KMS-11 (cell line): Measurements from ENCODE around the gene SETD5.

Experiments used
- H2AFZ ChIP-seq: fragments of 200-600 bp; sonication (generic); 2 replicates; pipeline ENCODE4 v1.6.1; 2016; ENCODE audit warnings: antibody characterized with exemption, mixed run types, low read depth
- H3K27ac ChIP-seq: fragments of 200-600 bp; sonication (generic); 2 replicates; pipeline ENCODE4 v1.6.1; 2016; ENCODE audit warnings: mild to moderate bottlenecking, mixed run types
- H3K27me3 ChIP-seq: fragments of 200-600 bp; sonication (generic); 2 replicates; pipeline ENCODE4 v1.6.1; 2017; ENCODE audit warnings: mild to moderate bottlenecking, low read depth, mixed run types, moderate library complexity; ENCODE audit not compliant: insufficient read depth
- H3K36me3 ChIP-seq: fragments of 200-600 bp; sonication (generic); 2 replicates; pipeline ENCODE4 v1.6.1; 2017; ENCODE audit warnings: mild to moderate bottlenecking, mixed run types; ENCODE audit not compliant: insufficient read depth
- H3K4me1 ChIP-seq: fragments of 200-600 bp; sonication (generic); 2 replicates; pipeline ENCODE4 v1.6.1; 2016; ENCODE audit warnings: mild to moderate bottlenecking, low read depth, mixed run types; ENCODE audit not compliant: poor library complexity, severe bottlenecking
- H3K4me2 ChIP-seq: fragments of 200-600 bp; sonication (generic); 2 replicates; pipeline ENCODE4 v1.7.0; 2016; ENCODE audit warnings: mild to moderate bottlenecking, mixed run types
- H3K4me3 ChIP-seq: fragments of 200-600 bp; sonication (generic); IDR thresholded peaks from 2 replicates; pipeline ENCODE4 v1.6.1; 2017; ENCODE audit warnings: low read depth, low read length, mixed read lengths; ENCODE audit not compliant: insufficient read depth
- H3K79me2 ChIP-seq: fragments of 200-600 bp; sonication (generic); 2 replicates; pipeline ENCODE4 v1.6.1; 2016; ENCODE audit warnings: low read depth, mixed run types; ENCODE audit not compliant: insufficient read depth
- H3K9ac ChIP-seq: fragments of 200-600 bp; sonication (generic); 2 replicates; pipeline ENCODE4 v1.6.1; 2016; ENCODE audit warnings: mild to moderate bottlenecking, mixed run types
- H4K20me1 ChIP-seq: fragments of 200-600 bp; sonication (generic); 2 replicates; pipeline ENCODE4 v1.6.1; 2016; ENCODE audit warnings: mild to moderate bottlenecking, mixed run types; ENCODE audit not compliant: insufficient read depth
- CTCF ChIP-seq: fragments of 200-600 bp; sonication (generic); conservative IDR thresholded peaks from 2 replicates; pipeline ENCODE4 v1.6.1; 2017; ENCODE audit warnings: low read depth, mild to moderate bottlenecking, antibody characterized with exemption, low read length, moderate library complexity, mixed read lengths

The SETD5 gene

GRCh38 chr3:9514306-9514705 is 116.9 kb downstream of the SETD5 start:
- no peaks in the 10 kb centered on the region for H3K36me3 ChIP-seq
- no peaks in the 10 kb centered on the region for H3K4me1 ChIP-seq
- H3K79me2 ChIP-seq: no peaks in the 10 kb centered on the region
- H3K9ac ChIP-seq: no peak overlapping the region
- no peak overlapping the region for H2AFZ ChIP-seq
- TF ChIP-seq CTCF: no peak
- H4K20me1 ChIP-seq: no peaks in the 10 kb centered on the region
- no peak overlapping the region for H3K4me3 ChIP-seq
- H3K27ac ChIP-seq: no peak overlapping the region
- H3K4me2 ChIP-seq: no peak overlapping the region
- H3K27me3 ChIP-seq: no peaks in the 10 kb centered on the region

- Histone ChIP-seq H4K20me1 (no peaks in the 10 kb centered on the region), H3K9ac (no peak overlapping the region), H3K4me2 (no peak overlapping the region), H3K27me3 (no peaks in the 10 kb centered on the region), H3K4me1 (no peaks in the 10 kb centered on the region), H2AFZ (no peak overlapping the region), H3K27ac (no peak overlapping the region), H3K79me2 (no peaks in the 10 kb centered on the region), H3K36me3 (no peaks in the 10 kb centered on the region), H3K4me3 (no peak overlapping the region)
- no peak for TF ChIP-seq CTCF
These were observed 117.5 kb downstream of the SETD5 start for GRCh38 chr3:9514956-9515355.

GRCh38 chr3:9525078-9525477 is 127.7 kb downstream of the SETD5 start:
- H3K4me1 ChIP-seq: no peaks in the 10 kb centered on the region

More at GRCh38 chr3:9525078-9525477, 127.7 kb downstream of the SETD5 start:
- Histone ChIP-seq H3K27me3 (no peaks in the 10 kb centered on the region), H2AFZ (no peak overlapping the region), H3K36me3 (no peaks in the 10 kb centered on the region), H3K9ac (no peak overlapping the region), H3K4me3 (no peak overlapping the region), H3K79me2 (no peaks in the 10 kb centered on the region), H3K4me2 (no peak overlapping the region), H4K20me1 (no peaks in the 10 kb centered on the region), H3K27ac (no peak overlapping the region)
- no peak for TF ChIP-seq CTCF
